ENCODE data around the gene PBX2. TPM values are rescaled to one million over a fixed set of nuclear protein-coding genes. Genes with fewer than 3 reads are reported as not detected.
"Not testable (repeated sequence)": the region's sequence is repeated elsewhere in the genome, so short reads cannot be mapped to it uniquely, and the experiment has no call there.

PBX2 gene
- total RNA-seq, 2 experiments from 2014 or later = 60.5 to 68.5 TPM

DNA sequence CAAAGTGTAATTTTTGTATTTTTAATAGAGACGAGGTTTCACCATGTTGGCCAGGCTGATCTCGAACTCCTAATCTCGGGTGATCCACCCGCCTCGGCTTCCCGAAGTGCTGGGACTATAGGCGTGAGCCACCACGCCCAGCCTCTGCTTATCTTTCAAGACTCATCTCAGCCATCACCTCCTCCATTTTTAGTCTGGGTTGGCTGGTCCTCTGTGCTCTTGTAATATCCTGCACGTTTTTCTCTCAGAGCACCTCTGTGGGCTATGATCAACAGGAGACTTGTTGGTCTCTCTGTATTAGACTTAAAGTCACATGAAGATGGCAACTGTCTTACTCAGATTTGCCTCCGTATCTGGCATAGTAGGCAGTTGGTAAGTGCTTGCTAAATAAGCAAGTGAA lies 26.3 kb upstream of the PBX2 start:
- Mint-ChIP-seq H3K9me3 (ENCODE audit: insufficient read depth) (no peaks in the 10 kb centered on the region), H3K36me3 (ENCODE audit: low read depth) (no peaks in the 10 kb centered on the region), H3K4me3 (no peak overlapping the region), H3K27me3 (ENCODE audit: low read depth) (no peaks in the 10 kb centered on the region), H3K27ac (no peak overlapping the region), H3K4me1 (ENCODE audit: low read depth) (peaks cover 8% of the 10 kb centered on the region)
- ATAC-seq = no peak
- POLR2A ChIA-PET = no interaction called here
- CTCF ChIA-PET = no interaction called here
- DNase-seq = no peak

DNA sequence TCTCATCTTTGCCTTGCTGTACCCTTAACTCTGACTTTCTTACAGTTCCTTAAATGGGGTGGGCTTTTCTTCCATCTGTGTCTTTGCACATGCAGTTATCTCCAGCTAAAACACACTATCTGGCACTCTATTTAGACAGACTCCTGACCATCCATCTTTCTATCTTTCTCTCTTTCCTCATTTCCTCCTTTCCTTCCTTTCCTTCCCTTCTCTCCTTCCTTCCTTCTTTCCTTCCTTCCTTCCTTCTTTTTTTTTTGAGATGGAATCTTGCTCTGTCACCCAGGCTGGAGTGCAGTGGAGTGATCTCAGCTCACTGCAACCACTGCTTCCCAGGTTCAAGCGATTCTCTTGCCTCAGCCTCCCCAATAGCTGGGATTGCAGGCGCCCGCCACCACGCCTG lies 25.6 kb upstream of the PBX2 start:
- Mint-ChIP-seq H3K4me1 (ENCODE audit: low read depth) (peaks cover 8% of the 10 kb centered on the region), H3K36me3 (ENCODE audit: low read depth) (no peaks in the 10 kb centered on the region), H3K9me3 (ENCODE audit: insufficient read depth) (no peaks in the 10 kb centered on the region), H3K27me3 (ENCODE audit: low read depth) (no peaks in the 10 kb centered on the region), H3K4me3 (no peak overlapping the region), H3K27ac (no peak overlapping the region)
- CTCF ChIA-PET = no interaction called here
- ATAC-seq (no peak), DNase-seq (no peak)
- POLR2A ChIA-PET = no interaction called here

DNA sequence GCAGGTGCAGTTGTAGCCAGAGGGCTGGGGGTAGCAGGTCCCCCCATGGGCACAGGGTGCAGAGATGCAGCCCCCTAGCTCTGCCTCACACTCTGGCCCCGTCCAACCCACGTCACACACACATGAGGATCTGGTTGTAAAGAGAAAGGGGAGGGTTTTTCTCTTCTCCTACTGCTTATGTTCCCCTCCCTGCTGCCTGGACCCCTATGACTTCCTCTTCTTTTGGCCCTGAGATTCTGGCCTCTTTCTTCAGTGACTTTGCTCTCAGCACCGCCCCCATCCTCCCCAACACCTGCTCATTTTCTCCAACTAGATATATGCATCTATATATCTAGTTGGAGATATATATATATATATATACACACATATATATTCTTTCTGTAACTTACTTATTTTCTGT lies 24.1 kb upstream of the PBX2 start:
- POLR2A ChIA-PET = no interaction called here
- Mint-ChIP-seq H3K4me3 (no peak overlapping the region), H3K4me1 (ENCODE audit: low read depth) (peaks cover 8% of the 10 kb centered on the region), H3K36me3 (ENCODE audit: low read depth) (no peaks in the 10 kb centered on the region), H3K9me3 (ENCODE audit: insufficient read depth) (no peaks in the 10 kb centered on the region), H3K27me3 (ENCODE audit: low read depth) (no peaks in the 10 kb centered on the region), H3K27ac (no peak overlapping the region)
- ATAC-seq = no peak
- no peak for DNase-seq
- CTCF ChIA-PET = no interaction called here

DNA sequence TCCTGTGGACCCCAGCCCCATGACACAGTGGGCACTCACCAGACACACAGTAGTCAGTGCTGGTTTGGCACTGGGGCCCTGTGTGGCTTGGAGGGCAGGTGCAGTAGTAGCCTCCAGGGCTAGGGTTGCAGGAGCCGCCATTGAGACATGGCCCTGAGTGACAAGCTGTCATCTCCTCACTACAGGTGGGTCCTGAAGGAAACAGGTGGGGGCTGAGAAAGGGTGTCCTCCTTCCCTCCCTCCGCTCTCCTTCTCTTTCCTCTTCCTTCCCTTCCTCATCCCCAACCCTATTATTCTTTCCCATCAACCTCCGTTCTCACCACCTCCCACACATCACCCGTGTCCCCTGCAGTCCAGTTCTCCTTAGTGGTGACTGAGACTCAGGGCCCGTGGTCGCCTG lies 23.6 kb upstream of the PBX2 start:
- no peak for ATAC-seq
- no peak for DNase-seq
- Mint-ChIP-seq H3K4me3 (no peak overlapping the region), H3K36me3 (ENCODE audit: low read depth) (no peaks in the 10 kb centered on the region), H3K27ac (no peak overlapping the region), H3K9me3 (ENCODE audit: insufficient read depth) (no peaks in the 10 kb centered on the region), H3K27me3 (ENCODE audit: low read depth) (peaks cover 2% of the 10 kb centered on the region), H3K4me1 (ENCODE audit: low read depth) (peaks cover 8% of the 10 kb centered on the region)
- ChIA-PET POLR2A (no interaction called here), CTCF (no interaction called here)

DNA sequence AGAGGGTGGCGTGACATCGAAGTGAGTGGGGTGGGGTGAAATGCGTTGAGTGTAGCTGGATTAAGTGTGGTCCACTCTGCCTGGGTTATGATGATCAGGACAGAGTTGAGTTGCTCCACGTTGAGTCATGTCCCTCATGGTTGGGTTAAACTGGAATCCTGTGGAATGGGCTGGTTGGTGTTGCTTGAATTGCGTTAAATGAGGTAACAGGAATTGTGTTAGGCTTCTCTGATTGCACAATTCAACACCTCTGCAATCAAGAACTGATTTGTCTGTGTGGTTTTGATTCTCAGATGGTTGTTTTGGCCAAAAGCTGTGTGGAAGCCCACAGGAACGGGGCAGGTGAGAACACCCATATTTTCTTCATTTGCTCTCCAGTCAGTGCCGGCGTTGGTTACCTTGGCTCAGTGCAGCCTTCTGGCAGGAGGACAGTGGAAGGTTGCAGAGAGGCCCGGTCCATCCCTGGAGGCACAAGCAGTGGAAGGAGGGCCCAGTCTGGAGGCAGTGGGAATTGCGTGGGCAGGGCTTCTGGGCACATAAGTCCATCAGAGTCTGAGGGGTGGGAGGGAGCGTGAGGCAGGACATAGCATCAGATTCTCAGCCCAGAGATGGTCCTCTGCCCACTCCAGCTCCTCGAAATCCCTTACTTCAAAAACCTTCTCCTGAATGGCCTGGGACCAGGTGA lies 22.2 kb upstream of the PBX2 start:
- H3K36me3 Mint-ChIP-seq (ENCODE audit: low read depth) = no peaks in the 10 kb centered on the region
- ChIA-PET CTCF (interaction anchor here (1.1 kb wide), 1 partner anchor 67 kb away, joined by 4 read pairs; no protein-coding TSS in a partner anchor), POLR2A (no interaction called here)
- ATAC-seq = no peak
- peaks cover 5% of the 10 kb centered on the region for H3K27me3 Mint-ChIP-seq (ENCODE audit: low read depth)
- no peak for DNase-seq
- peaks cover 8% of the 10 kb centered on the region for H3K4me1 Mint-ChIP-seq (ENCODE audit: low read depth)
- H3K9me3 Mint-ChIP-seq (ENCODE audit: insufficient read depth) = no peaks in the 10 kb centered on the region
- no peak overlapping the region for H3K27ac Mint-ChIP-seq
- no peak overlapping the region for H3K4me3 Mint-ChIP-seq

DNA sequence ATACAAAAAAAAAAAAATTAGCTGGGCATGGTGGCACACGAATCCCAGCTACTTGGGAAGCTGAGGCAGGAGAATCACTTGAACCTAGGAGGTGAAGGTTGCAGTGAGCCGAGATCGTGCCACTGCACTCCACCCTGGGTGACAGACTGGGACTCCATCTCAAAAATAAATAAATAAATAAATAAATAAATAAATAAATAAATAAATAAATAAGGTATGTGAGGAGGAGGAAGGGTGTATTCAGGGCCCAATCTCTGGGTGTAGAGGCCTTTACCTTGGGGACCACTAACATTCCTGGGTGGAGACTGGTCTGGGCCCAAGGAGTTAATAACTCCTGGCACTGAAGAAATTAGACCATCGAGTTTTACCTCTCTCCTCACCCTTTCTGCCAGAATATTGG lies 21.4 kb upstream of the PBX2 start:
- H3K4me1 Mint-ChIP-seq (ENCODE audit: low read depth); H3K4me3 Mint-ChIP-seq; H3K27me3 Mint-ChIP-seq (ENCODE audit: low read depth); DNase-seq; H3K36me3 Mint-ChIP-seq (ENCODE audit: low read depth); POLR2A ChIA-PET; ATAC-seq; H3K9me3 Mint-ChIP-seq (ENCODE audit: insufficient read depth); H3K27ac Mint-ChIP-seq: not testable (repeated sequence)
- CTCF ChIA-PET = interaction anchor here (1.1 kb wide), 1 partner anchor 66 kb away, joined by 4 read pairs; no protein-coding TSS in a partner anchor

DNA sequence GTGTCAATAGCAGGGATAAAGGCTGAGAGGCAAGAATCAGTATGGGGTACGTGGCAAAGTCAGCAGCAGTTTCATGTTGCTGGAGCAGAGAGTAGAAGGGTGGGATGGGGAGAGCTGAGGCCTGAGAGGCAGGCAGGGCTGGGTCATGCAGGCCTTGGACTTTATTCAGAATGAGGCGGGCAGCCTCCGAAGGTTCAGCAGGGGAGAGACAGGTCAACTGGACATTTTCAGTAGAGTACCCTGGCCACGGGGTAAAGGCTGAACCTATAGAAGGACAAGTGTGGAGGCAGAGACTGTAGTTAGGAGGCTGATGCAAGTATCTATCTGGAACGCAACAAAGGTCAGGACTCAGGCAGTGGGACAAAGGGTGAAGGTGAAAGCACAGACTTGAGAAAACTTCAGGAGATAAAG lies 20.2 kb upstream of the PBX2 start:
- ChIA-PET POLR2A (no interaction called here), CTCF (no interaction called here)
- H3K9me3 Mint-ChIP-seq (ENCODE audit: insufficient read depth) = no peaks in the 10 kb centered on the region
- ATAC-seq = no peak
- peaks cover 2% of the 10 kb centered on the region for H3K4me1 Mint-ChIP-seq (ENCODE audit: low read depth)
- no peak overlapping the region for H3K27ac Mint-ChIP-seq
- DNase-seq = no peak
- no peaks in the 10 kb centered on the region for H3K36me3 Mint-ChIP-seq (ENCODE audit: low read depth)
- H3K27me3 Mint-ChIP-seq (ENCODE audit: low read depth) = peaks cover 9% of the 10 kb centered on the region
- no peak overlapping the region for H3K4me3 Mint-ChIP-seq

DNA sequence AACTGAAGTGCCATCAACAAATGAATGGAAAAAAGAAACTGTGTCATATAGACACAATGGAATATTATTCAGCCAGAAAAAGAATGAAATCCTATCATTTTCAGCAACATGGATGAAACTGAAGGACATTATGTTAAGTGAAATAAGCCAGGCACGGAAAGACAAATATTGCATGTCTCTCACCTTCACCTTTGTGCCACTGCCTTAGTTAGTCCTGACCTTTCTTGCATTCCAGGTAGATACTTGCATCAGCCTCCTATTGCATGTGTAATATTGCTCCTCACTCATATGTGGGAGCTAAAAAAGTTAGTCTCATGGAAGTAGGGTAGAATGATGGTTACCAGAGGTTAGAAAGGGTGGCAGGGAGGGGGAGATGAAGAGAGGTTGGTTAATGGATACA lies 19.0 kb upstream of the PBX2 start:
- Mint-ChIP-seq H3K9me3 (ENCODE audit: insufficient read depth) (no peaks in the 10 kb centered on the region), H3K27ac (no peak overlapping the region), H3K27me3 (ENCODE audit: low read depth) (peaks cover 18% of the 10 kb centered on the region), H3K4me1 (ENCODE audit: low read depth) (no peaks in the 10 kb centered on the region), H3K36me3 (ENCODE audit: low read depth) (no peaks in the 10 kb centered on the region), H3K4me3 (no peak overlapping the region)
- no peak for ATAC-seq
- CTCF ChIA-PET = no interaction called here
- DNase-seq = no peak
- POLR2A ChIA-PET = no interaction called here

DNA sequence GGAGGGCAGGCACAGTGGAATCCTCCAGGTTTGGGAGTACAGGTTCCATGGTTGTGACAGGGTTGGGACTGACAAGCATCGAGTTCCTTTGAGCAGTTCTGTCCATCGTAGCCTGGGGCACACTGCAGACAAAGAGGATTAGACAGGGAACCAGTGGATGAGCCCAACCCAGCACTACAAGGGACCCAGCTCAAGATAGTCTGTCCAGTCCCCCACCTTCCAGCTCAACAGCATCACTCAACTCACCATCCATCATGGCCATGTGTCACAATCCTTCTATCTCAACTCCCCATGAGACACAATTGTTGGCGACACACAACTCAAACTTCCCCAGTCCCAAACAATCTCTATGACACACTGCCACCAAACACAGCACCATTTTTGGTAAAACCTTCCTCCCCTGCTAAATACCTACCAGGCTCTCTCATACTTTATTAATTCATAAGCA lies 14.3 kb upstream of the PBX2 start:
- H3K36me3 Mint-ChIP-seq (ENCODE audit: low read depth) = no peaks in the 10 kb centered on the region
- ChIA-PET CTCF (no interaction called here), POLR2A (no interaction called here)
- H3K9me3 Mint-ChIP-seq (ENCODE audit: insufficient read depth) = no peaks in the 10 kb centered on the region
- no peak for ATAC-seq
- peaks cover 19% of the 10 kb centered on the region for H3K27me3 Mint-ChIP-seq (ENCODE audit: low read depth)
- no peak overlapping the region for H3K27ac Mint-ChIP-seq
- no peaks in the 10 kb centered on the region for H3K4me1 Mint-ChIP-seq (ENCODE audit: low read depth)
- no peak for DNase-seq
- no peak overlapping the region for H3K4me3 Mint-ChIP-seq

DNA sequence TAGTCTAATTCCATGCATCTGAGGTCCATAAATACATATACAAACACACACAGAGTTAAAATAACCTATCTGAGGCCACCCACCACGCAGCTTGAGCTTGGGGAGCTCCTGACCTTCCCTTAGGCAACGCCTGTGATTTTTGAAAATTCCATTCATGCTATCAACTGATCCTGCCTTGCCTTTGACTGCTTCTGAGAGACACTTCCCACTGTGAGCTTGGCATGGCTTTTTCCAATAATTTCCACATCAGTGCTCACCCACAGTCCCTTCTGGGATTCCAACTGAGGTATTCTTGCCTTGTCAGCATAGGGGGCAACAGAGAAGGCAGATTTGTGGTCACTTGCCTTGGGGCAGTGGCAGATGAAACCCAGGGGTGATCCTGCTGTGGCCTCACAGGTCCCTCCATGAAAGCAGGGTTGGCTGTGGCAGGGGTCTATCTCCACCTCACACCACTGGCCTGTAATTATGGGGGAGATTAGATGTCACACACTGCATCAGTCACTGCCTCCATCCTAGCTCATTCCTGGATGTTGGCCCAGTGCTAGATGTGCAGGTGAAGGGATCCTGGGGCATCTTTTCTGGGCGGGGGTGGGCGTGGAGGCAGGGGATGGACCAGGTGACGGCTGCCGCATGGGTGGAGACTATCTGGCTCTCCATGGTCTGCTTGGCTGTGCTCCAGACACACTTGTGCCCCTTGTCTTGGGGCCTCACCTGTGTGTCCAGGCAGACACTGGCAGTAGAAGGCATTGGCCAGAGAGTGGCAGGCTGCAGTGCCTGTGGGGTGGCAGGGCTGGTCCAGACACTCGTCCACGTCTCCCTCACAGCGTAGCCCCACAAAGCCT lies 13.6 kb upstream of the PBX2 start:
- no peaks in the 10 kb centered on the region for H3K4me1 Mint-ChIP-seq (ENCODE audit: low read depth)
- ATAC-seq (no peak), DNase-seq (no peak)
- no peak overlapping the region for H3K4me3 Mint-ChIP-seq
- H3K36me3 Mint-ChIP-seq (ENCODE audit: low read depth) = no peaks in the 10 kb centered on the region
- H3K9me3 Mint-ChIP-seq (ENCODE audit: insufficient read depth) = no peaks in the 10 kb centered on the region
- POLR2A ChIA-PET = no interaction called here
- H3K27ac Mint-ChIP-seq = no peak overlapping the region
- peaks cover 17% of the 10 kb centered on the region for H3K27me3 Mint-ChIP-seq (ENCODE audit: low read depth)
- CTCF ChIA-PET = no interaction called here

DNA sequence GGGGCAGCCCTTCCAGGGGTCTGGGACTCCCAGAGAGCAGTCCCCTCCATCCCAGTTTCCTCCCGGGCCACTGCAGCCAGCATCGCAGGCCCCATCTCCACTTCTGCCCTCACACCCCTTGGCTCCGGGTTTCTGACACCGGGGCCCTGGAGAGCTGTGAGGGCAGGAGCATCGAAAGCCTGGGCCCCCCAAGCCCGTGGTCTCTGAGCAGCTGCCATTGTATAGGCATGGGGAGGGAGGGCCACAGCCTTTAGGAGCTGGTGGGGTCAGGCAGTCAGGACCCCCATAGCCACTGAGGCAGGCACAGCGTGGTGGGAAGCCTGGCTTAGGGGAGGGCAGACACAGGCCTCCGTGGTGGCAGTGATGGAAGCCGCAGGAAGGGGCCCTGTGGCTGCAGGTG lies 12.2 kb upstream of the PBX2 start:
- POLR2A ChIA-PET = no interaction called here
- peaks cover under 1% of the 10 kb centered on the region for H3K4me1 Mint-ChIP-seq (ENCODE audit: low read depth)

DNA sequence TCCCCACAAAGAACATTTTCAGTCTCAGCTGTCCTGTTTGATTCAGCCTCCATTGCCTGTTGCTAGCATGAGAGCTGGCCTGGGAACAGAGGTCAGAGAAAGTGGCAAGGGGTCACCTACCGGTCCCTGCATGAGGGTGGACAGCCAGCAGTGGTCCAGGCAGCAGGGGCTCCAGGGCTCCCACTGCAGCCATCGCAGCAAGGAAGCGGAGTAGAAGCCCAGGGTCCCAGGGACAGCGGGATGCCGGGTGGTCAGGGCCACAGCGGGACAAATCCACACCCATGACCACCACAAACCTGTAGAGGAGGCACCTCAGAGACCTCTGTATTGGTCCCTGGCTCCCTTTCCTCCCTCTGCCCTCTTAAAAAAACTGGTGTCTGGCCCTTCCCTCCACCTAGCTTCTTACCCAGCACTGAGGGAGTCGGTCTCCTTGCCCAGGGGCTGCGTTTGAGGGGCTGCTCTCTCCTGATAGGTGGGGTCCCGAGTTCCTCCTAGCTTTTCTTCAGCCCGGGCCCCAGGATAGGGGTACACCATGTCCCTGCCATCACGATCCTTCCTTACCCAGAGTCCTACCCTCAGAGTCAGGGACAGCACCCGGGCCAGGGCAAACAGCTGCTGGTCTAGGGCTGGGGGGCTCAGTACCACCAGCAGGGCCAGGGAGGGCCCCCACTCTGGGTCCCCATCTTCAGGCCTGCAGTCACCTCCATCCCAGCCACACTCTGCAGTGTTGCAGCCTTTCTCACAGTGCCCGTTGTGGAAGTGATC lies 10.9 kb upstream of the PBX2 start:
- peaks cover 11% of the 10 kb centered on the region for H3K27me3 Mint-ChIP-seq (ENCODE audit: low read depth)
- no peaks in the 10 kb centered on the region for H3K9me3 Mint-ChIP-seq (ENCODE audit: insufficient read depth)
- H3K4me1 Mint-ChIP-seq (ENCODE audit: low read depth) = peaks cover 9% of the 10 kb centered on the region
- H3K4me3 Mint-ChIP-seq = no peak overlapping the region
- no peak for DNase-seq
- ChIA-PET CTCF (no interaction called here), POLR2A (no interaction called here)
- peaks cover 1% of the 10 kb centered on the region for H3K36me3 Mint-ChIP-seq (ENCODE audit: low read depth)
- no peak overlapping the region for H3K27ac Mint-ChIP-seq
- no peak for ATAC-seq

More for the DNA sequence above, 12.2 kb upstream of the PBX2 start:
- Mint-ChIP-seq H3K36me3 (ENCODE audit: low read depth) (no peaks in the 10 kb centered on the region), H3K27me3 (ENCODE audit: low read depth) (peaks cover 15% of the 10 kb centered on the region), H3K27ac (no peak overlapping the region), H3K4me3 (no peak overlapping the region), H3K9me3 (ENCODE audit: insufficient read depth) (no peaks in the 10 kb centered on the region)
- CTCF ChIA-PET = interaction anchor here (0.6 kb wide), 1 partner anchor 40 kb away, joined by 4 read pairs; no protein-coding TSS in a partner anchor
- ATAC-seq (no peak), DNase-seq (no peak)
